Measurements from ENCODE around the gene RBMS3. TPM values are rescaled to one million over a fixed set of nuclear protein-coding genes. Genes with fewer than 3 reads are reported as not detected.

Gene RBMS3
- total RNA-seq, 1 donor from 2014 or later: 23.7 TPM

GRCh38 chr3:29301332-29302019 lies 20.6 kb downstream of the RBMS3 start:
- Histone ChIP-seq H3K27me3 (ENCODE audit: control insufficient read depth, insufficient read depth, low read length) (no peaks in the 10 kb centered on the region), H3K36me3 (ENCODE audit: control insufficient read depth, insufficient read depth, low read length) (no peaks in the 10 kb centered on the region), H3K4me3 (ENCODE audit: low read depth, low read length) (no peak overlapping the region)
- no peak for TF ChIP-seq CTCF (IDR thresholded peaks at IDR 0.05; ENCODE audit: insufficient read depth, low read length, poor library complexity, severe bottlenecking)
- DNase-seq (ENCODE audit: low read depth): no peak

GRCh38 chr3:29302619-29303018 lies 21.7 kb downstream of the RBMS3 start:
- Histone ChIP-seq H3K27me3 (ENCODE audit: control insufficient read depth, insufficient read depth, low read length) (no peaks in the 10 kb centered on the region), H3K36me3 (ENCODE audit: control insufficient read depth, insufficient read depth, low read length) (no peaks in the 10 kb centered on the region), H3K4me3 (ENCODE audit: low read depth, low read length) (no peak overlapping the region)
- DNase-seq (ENCODE audit: low read depth): no peak
- TF ChIP-seq CTCF (IDR thresholded peaks at IDR 0.05; ENCODE audit: insufficient read depth, low read length, poor library complexity, severe bottlenecking): no peak

GRCh38 chr3:29307295-29307694 lies 26.4 kb downstream of the RBMS3 start:
- Histone ChIP-seq H3K27me3 (ENCODE audit: control insufficient read depth, insufficient read depth, low read length) (no peaks in the 10 kb centered on the region), H3K36me3 (ENCODE audit: control insufficient read depth, insufficient read depth, low read length) (no peaks in the 10 kb centered on the region), H3K4me3 (ENCODE audit: low read depth, low read length) (no peak overlapping the region)
- no peak for DNase-seq (ENCODE audit: low read depth)
- no peak for TF ChIP-seq CTCF (IDR thresholded peaks at IDR 0.05; ENCODE audit: insufficient read depth, low read length, poor library complexity, severe bottlenecking)

- no peak overlapping the region for H3K4me3 ChIP-seq (ENCODE audit: low read depth, low read length)
- no peak for TF ChIP-seq CTCF (IDR thresholded peaks at IDR 0.05; ENCODE audit: insufficient read depth, low read length, poor library complexity, severe bottlenecking)
- DNase-seq (ENCODE audit: low read depth): no peak
- H3K36me3 ChIP-seq (ENCODE audit: control insufficient read depth, insufficient read depth, low read length): no peaks in the 10 kb centered on the region
- no peaks in the 10 kb centered on the region for H3K27me3 ChIP-seq (ENCODE audit: control insufficient read depth, insufficient read depth, low read length)
Measured at GRCh38 chr3:29310865-29311264, 30.0 kb downstream of the RBMS3 start.

GRCh38 chr3:29311795-29312194 lies 30.9 kb downstream of the RBMS3 start:
- no peak for DNase-seq (ENCODE audit: low read depth)
- Histone ChIP-seq H3K4me3 (ENCODE audit: low read depth, low read length) (no peak overlapping the region), H3K36me3 (ENCODE audit: control insufficient read depth, insufficient read depth, low read length) (no peaks in the 10 kb centered on the region), H3K27me3 (ENCODE audit: control insufficient read depth, insufficient read depth, low read length) (no peaks in the 10 kb centered on the region)
- no peak for TF ChIP-seq CTCF (IDR thresholded peaks at IDR 0.05; ENCODE audit: insufficient read depth, low read length, poor library complexity, severe bottlenecking)

GRCh38 chr3:29312395-29312794 lies 31.5 kb downstream of the RBMS3 start:
- Histone ChIP-seq H3K36me3 (ENCODE audit: control insufficient read depth, insufficient read depth, low read length) (no peaks in the 10 kb centered on the region), H3K27me3 (ENCODE audit: control insufficient read depth, insufficient read depth, low read length) (no peaks in the 10 kb centered on the region), H3K4me3 (ENCODE audit: low read depth, low read length) (no peak overlapping the region)
- TF ChIP-seq CTCF (IDR thresholded peaks at IDR 0.05; ENCODE audit: insufficient read depth, low read length, poor library complexity, severe bottlenecking): no peak
- no peak for DNase-seq (ENCODE audit: low read depth)
